ENCODE measurements around the gene HS3ST2.
"Not testable (repeated sequence)": the region's sequence is repeated elsewhere in the genome, so short reads cannot be mapped to it uniquely, and the experiment has no call there.

HS3ST2 gene

GRCh38 chr16:22813223-22813947, 577 bp upstream of the HS3ST2 start:
- Histone ChIP-seq H3K4me1 (ENCODE audit: control insufficient read depth, insufficient read depth, low read length, poor library complexity, severe bottlenecking) (peaks cover 4% of the 10 kb centered on the region), H3K27ac (ENCODE audit: low read depth, low read length, severe bottlenecking) (no peak overlapping the region), H3K9me3 (ENCODE audit: control insufficient read depth, low read length) (no peaks in the 10 kb centered on the region), H3K36me3 (ENCODE audit: control insufficient read depth, insufficient read depth, low read length) (no peaks in the 10 kb centered on the region), H3K4me3 (ENCODE audit: extremely low read depth, insufficient read depth, low read length, poor library complexity, severe bottlenecking) (peak overlapping the region; percentile 35)
- 3 to 4% methylated on average over 34 to 45 of the region's 59 CpGs for WGBS, 2 experiments (ENCODE audit: insufficient coverage in 2 of 2)

DNA sequence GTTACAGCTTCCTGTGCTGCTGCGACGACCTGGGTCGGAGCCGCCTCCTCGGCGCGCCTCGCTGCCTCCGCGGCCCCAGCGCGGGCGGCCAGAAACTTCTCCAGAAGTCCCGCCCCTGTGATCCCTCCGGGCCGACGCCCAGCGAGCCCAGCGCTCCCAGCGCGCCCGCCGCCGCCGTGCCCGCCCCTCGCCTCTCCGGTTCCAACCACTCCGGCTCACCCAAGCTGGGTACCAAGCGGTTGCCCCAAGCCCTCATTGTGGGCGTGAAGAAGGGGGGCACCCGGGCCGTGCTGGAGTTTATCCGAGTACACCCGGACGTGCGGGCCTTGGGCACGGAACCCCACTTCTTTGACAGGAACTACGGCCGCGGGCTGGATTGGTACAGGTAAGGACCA, 746 bp downstream of the HS3ST2 start:
- Histone ChIP-seq H3K4me3 (ENCODE audit: extremely low read depth, insufficient read depth, low read length, poor library complexity, severe bottlenecking) (peak overlapping the region; percentile 23), H3K4me1 (ENCODE audit: control insufficient read depth, insufficient read depth, low read length, poor library complexity, severe bottlenecking) (peaks cover 4% of the 10 kb centered on the region), H3K36me3 (ENCODE audit: control insufficient read depth, insufficient read depth, low read length) (no peaks in the 10 kb centered on the region), H3K27ac (ENCODE audit: low read depth, low read length, severe bottlenecking) (no peak overlapping the region), H3K9me3 (ENCODE audit: control insufficient read depth, low read length) (no peaks in the 10 kb centered on the region)
- 3 to 5% methylated on average over 29 to 38 of the region's 41 CpGs for WGBS, 2 experiments (ENCODE audit: insufficient coverage in 2 of 2)

DNA sequence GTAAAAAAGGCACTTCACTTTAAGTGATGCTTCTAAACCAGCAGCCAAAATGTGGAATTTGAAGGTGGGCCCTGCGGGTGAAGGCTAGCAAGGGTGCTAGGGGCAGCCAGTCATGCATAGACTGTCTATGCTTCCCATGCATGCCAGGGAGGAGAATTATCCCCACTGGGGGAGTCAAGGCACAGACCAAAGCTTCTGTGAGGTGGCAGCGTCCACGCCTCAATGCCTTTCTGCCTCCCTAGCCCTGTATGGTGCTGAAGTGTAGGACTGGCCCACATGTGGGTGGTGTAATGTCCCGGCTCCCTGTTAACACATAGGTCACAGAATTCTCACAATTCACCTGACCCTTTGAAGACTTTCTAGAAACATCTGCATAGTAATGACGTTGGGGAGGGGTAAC, 1.9 kb downstream of the HS3ST2 start:
- Histone ChIP-seq H3K27ac (ENCODE audit: low read depth, low read length, severe bottlenecking) (no peak overlapping the region), H3K36me3 (ENCODE audit: control insufficient read depth, insufficient read depth, low read length) (no peaks in the 10 kb centered on the region), H3K4me3 (ENCODE audit: extremely low read depth, insufficient read depth, low read length, poor library complexity, severe bottlenecking) (no peak overlapping the region), H3K9me3 (ENCODE audit: control insufficient read depth, low read length) (no peaks in the 10 kb centered on the region), H3K4me1 (ENCODE audit: control insufficient read depth, insufficient read depth, low read length, poor library complexity, severe bottlenecking) (peaks cover 4% of the 10 kb centered on the region)
- 56 to 69% methylated on average over 2 to 4 of the region's 5 CpGs for WGBS, 2 experiments (ENCODE audit: insufficient coverage in 2 of 2)

DNA sequence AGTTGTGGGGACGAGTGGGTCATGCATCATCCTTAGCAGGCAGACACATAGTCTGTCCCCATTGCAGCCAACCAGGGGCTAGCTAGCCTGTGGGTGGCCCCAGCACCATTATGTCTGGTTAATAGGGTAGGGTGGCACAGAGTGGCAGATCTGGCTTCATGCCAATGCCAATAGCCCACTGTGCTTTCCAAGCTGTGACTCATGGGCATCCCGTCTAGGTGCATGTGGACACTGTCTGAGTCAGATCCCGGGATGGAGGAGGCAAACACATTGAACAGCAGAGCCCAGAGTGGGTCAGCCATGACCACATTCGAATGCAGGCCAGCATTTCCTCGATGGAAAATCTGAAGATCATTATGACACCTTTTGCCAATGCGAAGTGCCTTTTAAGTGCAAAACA, 2.5 kb downstream of the HS3ST2 start:
- WGBS, 2 experiments (ENCODE audit: insufficient coverage in 2 of 2): 83 to 88% methylated on average over 5 to 6 of the region's 6 CpGs
- no peaks in the 10 kb centered on the region for H3K36me3 ChIP-seq (ENCODE audit: control insufficient read depth, insufficient read depth, low read length)
- H3K4me3 ChIP-seq (ENCODE audit: extremely low read depth, insufficient read depth, low read length, poor library complexity, severe bottlenecking): no peak overlapping the region
- H3K4me1 ChIP-seq (ENCODE audit: control insufficient read depth, insufficient read depth, low read length, poor library complexity, severe bottlenecking): peaks cover 4% of the 10 kb centered on the region
- no peak overlapping the region for H3K27ac ChIP-seq (ENCODE audit: low read depth, low read length, severe bottlenecking)
- no peaks in the 10 kb centered on the region for H3K9me3 ChIP-seq (ENCODE audit: control insufficient read depth, low read length)

DNA sequence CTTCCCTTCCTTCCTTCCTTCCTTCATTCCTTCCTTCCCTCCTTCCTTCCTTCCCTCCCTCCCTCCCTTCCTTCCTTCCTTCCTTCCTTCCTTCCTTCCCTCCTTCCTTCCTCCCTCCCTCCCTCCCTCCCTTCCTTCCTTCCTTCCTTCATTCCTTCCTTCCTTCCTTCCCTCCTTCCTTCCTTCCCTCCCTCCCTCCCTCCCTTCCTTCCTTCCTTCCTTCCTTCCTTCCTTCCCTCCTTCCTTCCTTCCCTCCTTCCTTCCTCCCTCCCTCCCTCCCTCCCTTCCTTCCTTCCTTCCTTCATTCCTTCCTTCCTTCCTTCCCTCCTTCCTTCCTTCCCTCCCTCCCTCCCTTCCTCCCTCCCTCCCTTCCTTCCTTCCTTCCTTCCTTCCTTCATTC, 4.8 kb downstream of the HS3ST2 start:
- not testable (repeated sequence) for H3K36me3 ChIP-seq (ENCODE audit: control insufficient read depth, insufficient read depth, low read length); H3K4me1 ChIP-seq (ENCODE audit: control insufficient read depth, insufficient read depth, low read length, poor library complexity, severe bottlenecking); H3K4me3 ChIP-seq (ENCODE audit: extremely low read depth, insufficient read depth, low read length, poor library complexity, severe bottlenecking); H3K27ac ChIP-seq (ENCODE audit: low read depth, low read length, severe bottlenecking); H3K9me3 ChIP-seq (ENCODE audit: control insufficient read depth, low read length)

DNA sequence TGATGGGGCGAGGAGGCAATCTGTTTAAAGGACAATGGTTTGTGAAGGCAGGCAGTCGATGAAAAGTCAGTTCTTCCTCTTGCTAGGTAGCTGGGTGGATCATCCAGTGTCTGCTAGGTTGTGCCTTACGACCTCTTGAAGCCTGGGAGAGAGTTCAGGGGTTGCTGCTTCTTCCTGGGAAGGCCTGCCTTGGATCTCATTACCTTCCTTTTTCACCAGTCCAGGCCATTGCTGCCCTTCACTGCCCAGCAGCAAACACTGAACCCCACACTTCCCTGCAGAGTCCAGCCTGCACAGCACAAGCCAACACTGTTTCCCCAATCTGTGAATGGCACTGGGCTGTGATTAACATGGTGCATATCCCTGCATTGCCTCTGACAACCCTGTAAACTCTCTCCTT, 24.7 kb downstream of the HS3ST2 start:
- Histone ChIP-seq H3K4me3 (ENCODE audit: extremely low read depth, insufficient read depth, low read length, poor library complexity, severe bottlenecking) (no peak overlapping the region), H3K36me3 (ENCODE audit: control insufficient read depth, insufficient read depth, low read length) (no peaks in the 10 kb centered on the region), H3K9me3 (ENCODE audit: control insufficient read depth, low read length) (no peaks in the 10 kb centered on the region), H3K27ac (ENCODE audit: low read depth, low read length, severe bottlenecking) (no peak overlapping the region), H3K4me1 (ENCODE audit: control insufficient read depth, insufficient read depth, low read length, poor library complexity, severe bottlenecking) (no peaks in the 10 kb centered on the region)
- WGBS, 2 experiments (ENCODE audit: insufficient coverage in 2 of 2): 76 to 83% methylated on average over 2 to 3 of the region's 3 CpGs

- WGBS, 2 experiments (ENCODE audit: insufficient coverage in 2 of 2): 67 to 100% methylated on average over 3 of the region's 4 CpGs
- H3K4me1 ChIP-seq (ENCODE audit: control insufficient read depth, insufficient read depth, low read length, poor library complexity, severe bottlenecking); H3K9me3 ChIP-seq (ENCODE audit: control insufficient read depth, low read length); H3K4me3 ChIP-seq (ENCODE audit: extremely low read depth, insufficient read depth, low read length, poor library complexity, severe bottlenecking); H3K36me3 ChIP-seq (ENCODE audit: control insufficient read depth, insufficient read depth, low read length); H3K27ac ChIP-seq (ENCODE audit: low read depth, low read length, severe bottlenecking): not testable (repeated sequence)
Observed at GRCh38 chr16:22842031-22842430, 28.1 kb downstream of the HS3ST2 start.

DNA sequence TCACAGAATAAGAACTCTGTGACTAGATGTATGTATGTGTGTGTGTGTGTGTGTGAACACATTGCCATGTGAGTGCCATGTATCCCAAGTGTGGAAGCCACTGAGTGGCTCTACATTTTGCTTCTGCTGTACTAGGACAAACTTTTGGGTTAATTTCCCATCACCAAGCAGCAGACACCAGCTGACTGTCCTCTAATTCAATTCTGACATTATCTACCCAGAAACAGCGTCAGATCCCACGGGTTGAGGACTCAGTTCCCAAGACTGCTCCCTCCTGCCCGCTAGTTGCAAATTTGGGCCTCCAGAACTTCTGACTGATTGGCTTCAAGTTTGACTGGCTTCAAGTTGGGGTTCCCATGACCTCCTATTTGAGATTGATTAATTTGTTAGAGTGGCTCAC, 29.2 kb downstream of the HS3ST2 start:
- no peak overlapping the region for H3K4me3 ChIP-seq (ENCODE audit: extremely low read depth, insufficient read depth, low read length, poor library complexity, severe bottlenecking)
- no peaks in the 10 kb centered on the region for H3K9me3 ChIP-seq (ENCODE audit: control insufficient read depth, low read length)
- no peak overlapping the region for H3K27ac ChIP-seq (ENCODE audit: low read depth, low read length, severe bottlenecking)
- H3K4me1 ChIP-seq (ENCODE audit: control insufficient read depth, insufficient read depth, low read length, poor library complexity, severe bottlenecking): no peaks in the 10 kb centered on the region
- WGBS, 2 experiments (ENCODE audit: insufficient coverage in 2 of 2): 95 to 97% methylated on average over 3 of the region's 3 CpGs
- no peaks in the 10 kb centered on the region for H3K36me3 ChIP-seq (ENCODE audit: control insufficient read depth, insufficient read depth, low read length)

- Histone ChIP-seq H3K36me3 (ENCODE audit: control insufficient read depth, insufficient read depth, low read length) (no peaks in the 10 kb centered on the region), H3K4me1 (ENCODE audit: control insufficient read depth, insufficient read depth, low read length, poor library complexity, severe bottlenecking) (no peaks in the 10 kb centered on the region), H3K4me3 (ENCODE audit: extremely low read depth, insufficient read depth, low read length, poor library complexity, severe bottlenecking) (no peak overlapping the region), H3K9me3 (ENCODE audit: control insufficient read depth, low read length) (no peaks in the 10 kb centered on the region), H3K27ac (ENCODE audit: low read depth, low read length, severe bottlenecking) (no peak overlapping the region)
- no CpG with 5 or more reads among the region's 2 CpGs for WGBS, 2 experiments (ENCODE audit: insufficient coverage in 2 of 2)
Observed at GRCh38 chr16:22843856-22844255, 29.9 kb downstream of the HS3ST2 start.

- H3K27ac ChIP-seq (ENCODE audit: low read depth, low read length, severe bottlenecking): no peak overlapping the region
- 72 to 80% methylated on average over 1 to 2 of the region's 3 CpGs for WGBS, 2 experiments (ENCODE audit: insufficient coverage in 2 of 2)
- H3K4me1 ChIP-seq (ENCODE audit: control insufficient read depth, insufficient read depth, low read length, poor library complexity, severe bottlenecking): no peaks in the 10 kb centered on the region
- H3K9me3 ChIP-seq (ENCODE audit: control insufficient read depth, low read length): no peaks in the 10 kb centered on the region
- H3K36me3 ChIP-seq (ENCODE audit: control insufficient read depth, insufficient read depth, low read length): no peaks in the 10 kb centered on the region
- no peak overlapping the region for H3K4me3 ChIP-seq (ENCODE audit: extremely low read depth, insufficient read depth, low read length, poor library complexity, severe bottlenecking)
Observed at GRCh38 chr16:22844416-22844815, 30.5 kb downstream of the HS3ST2 start.

GRCh38 chr16:22847100-22847499, 33.1 kb downstream of the HS3ST2 start:
- no CpG with 5 or more reads among the region's 3 CpGs for WGBS, 2 experiments (ENCODE audit: insufficient coverage in 2 of 2)
- Histone ChIP-seq H3K4me3 (ENCODE audit: extremely low read depth, insufficient read depth, low read length, poor library complexity, severe bottlenecking) (no peak overlapping the region), H3K9me3 (ENCODE audit: control insufficient read depth, low read length) (no peaks in the 10 kb centered on the region), H3K27ac (ENCODE audit: low read depth, low read length, severe bottlenecking) (no peak overlapping the region), H3K36me3 (ENCODE audit: control insufficient read depth, insufficient read depth, low read length) (no peaks in the 10 kb centered on the region), H3K4me1 (ENCODE audit: control insufficient read depth, insufficient read depth, low read length, poor library complexity, severe bottlenecking) (no peaks in the 10 kb centered on the region)

Measured in mesodermal cell (in vitro differentiated cells).